HUES64 (cell line): Measurements from ENCODE around the gene S100A7.

Experiments used
- H3K27ac ChIP-seq: 2 replicates; pipeline ENCODE4 v1.7.0; 2013; ENCODE audit warnings: low read depth, low read length, inconsistent platforms
- H3K27me3 ChIP-seq: 2 replicates; pipeline ENCODE4 v1.6.1; 2013; ENCODE audit warnings: mild to moderate bottlenecking, low read length; ENCODE audit not compliant: insufficient read depth
- H3K36me3 ChIP-seq: 2 replicates; pipeline ENCODE4 v1.6.1; 2013; ENCODE audit warnings: mild to moderate bottlenecking, low read length; ENCODE audit not compliant: insufficient read depth
- H3K4me1 ChIP-seq: 2 replicates; pipeline ENCODE4 v1.6.1; 2013; ENCODE audit warnings: mild to moderate bottlenecking, low read length, moderate library complexity; ENCODE audit not compliant: insufficient read depth
- H3K4me3 ChIP-seq: 2 replicates; pipeline ENCODE4 v1.5.1; 2013; ENCODE audit warnings: mild to moderate bottlenecking, low read length, moderate library complexity
- H3K9ac ChIP-seq: 2 replicates; pipeline ENCODE4 v1.6.1; 2013; ENCODE audit warnings: mild to moderate bottlenecking, low read depth, low read length
- H3K9me3 ChIP-seq: 2 replicates; pipeline ENCODE4 v1.6.1; 2013; ENCODE audit warnings: low read depth, low read length; ENCODE audit not compliant: insufficient read depth
- WGBS: fragments of 150-250, 120-280 bp; methylation state at CpG from one replicate; pipeline ENCODE4 v1.1.7; 2013; ENCODE audit warnings: missing lambda C conversion rate; 5-methylcytosine and 5-hydroxymethylcytosine counted together

S100A7 gene

GRCh38 chr1:153443486-153443885 is 17.0 kb downstream of the S100A7 start:
- no peaks in the 10 kb centered on the region for H3K27me3 ChIP-seq
- H3K4me1 ChIP-seq: no peaks in the 10 kb centered on the region
- H3K36me3 ChIP-seq: no peaks in the 10 kb centered on the region
- H3K9me3 ChIP-seq: no peaks in the 10 kb centered on the region
- no peak overlapping the region for H3K9ac ChIP-seq
- H3K27ac ChIP-seq: no peak overlapping the region
- 56% methylated on average over 4 of the region's 4 CpGs for WGBS
- H3K4me3 ChIP-seq: no peak overlapping the region

GRCh38 chr1:153441238-153441755 is 19.2 kb downstream of the S100A7 start:
- Histone ChIP-seq H3K27me3 (no peaks in the 10 kb centered on the region), H3K4me3 (no peak overlapping the region), H3K9me3 (no peaks in the 10 kb centered on the region), H3K36me3 (no peaks in the 10 kb centered on the region), H3K9ac (no peak overlapping the region), H3K4me1 (no peaks in the 10 kb centered on the region), H3K27ac (no peak overlapping the region)
- 79% methylated on average over 9 of the region's 9 CpGs for WGBS

- no peaks in the 10 kb centered on the region for H3K36me3 ChIP-seq
- no peak overlapping the region for H3K4me3 ChIP-seq
- H3K4me1 ChIP-seq: no peaks in the 10 kb centered on the region
- no peak overlapping the region for H3K27ac ChIP-seq
- no peaks in the 10 kb centered on the region for H3K9me3 ChIP-seq
- no peak overlapping the region for H3K9ac ChIP-seq
- H3K27me3 ChIP-seq: no peaks in the 10 kb centered on the region
Measured at GRCh38 chr1:153439273-153439672, 21.2 kb downstream of the S100A7 start.

GRCh38 chr1:153438599-153438998 is 21.9 kb downstream of the S100A7 start:
- Histone ChIP-seq H3K9me3 (no peaks in the 10 kb centered on the region), H3K4me1 (no peaks in the 10 kb centered on the region), H3K27ac (no peak overlapping the region), H3K27me3 (no peaks in the 10 kb centered on the region), H3K9ac (no peak overlapping the region), H3K36me3 (no peaks in the 10 kb centered on the region), H3K4me3 (no peak overlapping the region)
- 76% methylated on average over 7 of the region's 7 CpGs for WGBS

GRCh38 chr1:153437236-153437635 is 23.2 kb downstream of the S100A7 start:
- no peaks in the 10 kb centered on the region for H3K36me3 ChIP-seq

GRCh38 chr1:153434746-153435455 is 25.6 kb downstream of the S100A7 start:
- Histone ChIP-seq H3K27me3 (no peaks in the 10 kb centered on the region), H3K9ac (no peak overlapping the region), H3K9me3 (no peaks in the 10 kb centered on the region), H3K36me3 (no peaks in the 10 kb centered on the region), H3K4me1 (no peaks in the 10 kb centered on the region), H3K27ac (no peak overlapping the region), H3K4me3 (no peak overlapping the region)
- 85% methylated on average over 11 of the region's 11 CpGs for WGBS

More at GRCh38 chr1:153437236-153437635, 23.2 kb downstream of the S100A7 start:
- Histone ChIP-seq H3K27me3 (no peaks in the 10 kb centered on the region), H3K4me1 (no peaks in the 10 kb centered on the region), H3K9ac (no peak overlapping the region), H3K4me3 (no peak overlapping the region), H3K27ac (no peak overlapping the region), H3K9me3 (no peaks in the 10 kb centered on the region)
- 86% methylated on average over 4 of the region's 4 CpGs for WGBS

- Histone ChIP-seq H3K27me3 (no peaks in the 10 kb centered on the region), H3K4me3 (no peak overlapping the region), H3K27ac (no peak overlapping the region), H3K9me3 (no peaks in the 10 kb centered on the region), H3K36me3 (no peaks in the 10 kb centered on the region), H3K9ac (no peak overlapping the region), H3K4me1 (no peaks in the 10 kb centered on the region)
- 86% methylated on average over 9 of the region's 9 CpGs for WGBS
Measured at GRCh38 chr1:153432874-153433681, 27.4 kb downstream of the S100A7 start.

GRCh38 chr1:153431928-153432327 is 28.5 kb downstream of the S100A7 start:
- Histone ChIP-seq H3K4me1 (no peaks in the 10 kb centered on the region), H3K27ac (no peak overlapping the region), H3K9ac (no peak overlapping the region), H3K9me3 (no peaks in the 10 kb centered on the region), H3K36me3 (no peaks in the 10 kb centered on the region), H3K27me3 (no peaks in the 10 kb centered on the region), H3K4me3 (no peak overlapping the region)
- WGBS: 75% methylated on average over 4 of the region's 4 CpGs

GRCh38 chr1:153431427-153431826 is 29.0 kb downstream of the S100A7 start:
- H3K27ac ChIP-seq: no peak overlapping the region
- H3K36me3 ChIP-seq: no peaks in the 10 kb centered on the region
- WGBS: 71% methylated on average over 2 of the region's 3 CpGs
- no peaks in the 10 kb centered on the region for H3K9me3 ChIP-seq
- no peaks in the 10 kb centered on the region for H3K4me1 ChIP-seq
- H3K9ac ChIP-seq: no peak overlapping the region
- H3K27me3 ChIP-seq: no peaks in the 10 kb centered on the region
- no peak overlapping the region for H3K4me3 ChIP-seq

GRCh38 chr1:153431002-153431401 is 29.4 kb downstream of the S100A7 start:
- H3K27me3 ChIP-seq: no peaks in the 10 kb centered on the region

GRCh38 chr1:153430561-153430960 is 29.9 kb downstream of the S100A7 start:
- no peak overlapping the region for H3K4me3 ChIP-seq
- no peaks in the 10 kb centered on the region for H3K4me1 ChIP-seq
- H3K36me3 ChIP-seq: no peaks in the 10 kb centered on the region
- 82% methylated on average over 3 of the region's 3 CpGs for WGBS
- no peak overlapping the region for H3K27ac ChIP-seq
- H3K9ac ChIP-seq: no peak overlapping the region
- 0 out of 2 replicates have a peak, but pooled peaks cover 2% of the 10 kb centered on the region for H3K27me3 ChIP-seq
- H3K9me3 ChIP-seq: no peaks in the 10 kb centered on the region

More at GRCh38 chr1:153431002-153431401, 29.4 kb downstream of the S100A7 start:
- no peak overlapping the region for H3K27ac ChIP-seq
- H3K4me3 ChIP-seq: no peak overlapping the region
- no peaks in the 10 kb centered on the region for H3K9me3 ChIP-seq
- H3K36me3 ChIP-seq: no peaks in the 10 kb centered on the region
- 85% methylated on average over 17 of the region's 17 CpGs for WGBS
- no peak overlapping the region for H3K9ac ChIP-seq
- no peaks in the 10 kb centered on the region for H3K4me1 ChIP-seq
